ENCODE measurements around the gene PGRMC1. TPM values are rescaled to one million over a fixed set of nuclear protein-coding genes. Genes with fewer than 3 reads are reported as not detected.
"Not testable (repeated sequence)": the region's sequence is repeated elsewhere in the genome, so short reads cannot be mapped to it uniquely, and the experiment has no call there.

Gene PGRMC1
- 100 to 1,000 TPM; 268 to 288 (median 272) TPM for polyA plus RNA-seq (ENCODE audit: insufficient read length in 3 of 3)

DNA sequence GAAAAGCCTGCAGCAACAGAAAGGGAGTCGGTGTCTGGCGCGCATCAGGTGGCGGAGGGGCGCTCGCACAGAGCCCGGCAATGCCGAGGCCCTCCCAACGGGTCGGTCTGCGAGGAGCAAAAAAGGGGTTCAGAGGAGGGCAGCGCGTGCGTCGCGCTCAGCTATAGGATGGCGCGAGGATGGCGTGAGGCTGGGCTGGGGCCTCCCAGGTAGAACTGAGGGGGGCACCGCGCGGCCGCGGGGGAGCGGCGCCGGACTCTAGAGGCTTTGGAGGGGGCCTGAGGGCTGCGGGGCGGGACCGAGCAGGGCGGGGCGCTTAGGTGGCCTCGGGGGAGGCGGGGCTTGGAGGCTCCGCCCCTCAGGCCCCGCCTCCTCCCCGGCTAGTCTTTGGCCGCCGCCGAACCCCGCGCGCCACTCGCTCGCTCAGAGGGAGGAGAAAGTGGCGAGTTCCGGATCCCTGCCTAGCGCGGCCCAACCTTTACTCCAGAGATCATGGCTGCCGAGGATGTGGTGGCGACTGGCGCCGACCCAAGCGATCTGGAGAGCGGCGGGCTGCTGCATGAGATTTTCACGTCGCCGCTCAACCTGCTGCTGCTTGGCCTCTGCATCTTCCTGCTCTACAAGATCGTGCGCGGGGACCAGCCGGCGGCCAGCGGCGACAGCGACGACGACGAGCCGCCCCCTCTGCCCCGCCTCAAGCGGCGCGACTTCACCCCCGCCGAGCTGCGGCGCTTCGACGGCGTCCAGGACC is at the start of gene PGRMC1:
Gene PGRMC1, plus strand, starts transcription at position 414 of the 751 bp plus-strand sequence. Its CDS starts 79 bp downstream, at position 493.
- no peak for DNase-seq (ENCODE audit: low read depth in 3 of 3, low spot score in 2 of 3)

DNA sequence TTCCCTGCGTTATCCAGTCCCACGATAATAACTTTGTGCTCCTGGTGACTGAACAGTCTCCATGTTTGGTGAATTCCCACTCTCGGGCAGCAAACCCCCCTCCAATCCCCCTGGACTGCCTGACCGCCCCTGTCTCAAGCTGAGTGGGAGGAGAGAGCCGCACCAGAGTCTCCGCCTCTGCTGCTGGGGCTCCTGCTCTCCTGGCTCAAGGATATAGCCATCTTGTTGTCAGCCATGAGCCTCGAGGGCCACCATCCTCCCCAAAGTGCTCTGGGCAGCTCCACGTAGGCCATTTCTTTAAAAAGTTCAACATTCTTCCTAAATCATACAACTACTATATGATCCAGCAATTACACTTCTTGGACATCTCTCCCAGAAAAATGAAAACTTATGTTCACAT is 49.3 kb upstream of the PGRMC1 start:
- DNase-seq (ENCODE audit: low read depth in 3 of 3, low spot score in 2 of 3): no peak

DNA sequence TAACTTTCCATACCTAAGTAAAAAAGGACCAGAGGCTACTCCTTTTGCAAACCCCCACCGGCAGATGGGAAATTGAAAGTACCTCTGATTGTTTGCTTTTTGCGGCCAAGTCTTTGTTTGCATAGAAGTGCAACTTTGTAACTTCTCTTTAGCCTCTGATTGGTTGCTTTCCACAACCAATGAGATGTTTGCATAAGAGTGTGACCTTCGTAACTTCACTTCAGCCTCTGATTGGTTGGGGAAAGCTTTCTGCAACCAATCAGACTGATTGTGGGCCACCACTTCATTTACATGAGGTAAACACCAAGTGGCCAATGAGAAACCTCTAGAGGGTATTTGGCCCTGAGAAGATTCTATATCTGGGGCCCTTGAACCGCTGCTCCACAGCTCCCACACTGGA is 48.8 kb upstream of the PGRMC1 start:
- DNase-seq (ENCODE audit: low read depth in 3 of 3, low spot score in 2 of 3): no peak

DNA sequence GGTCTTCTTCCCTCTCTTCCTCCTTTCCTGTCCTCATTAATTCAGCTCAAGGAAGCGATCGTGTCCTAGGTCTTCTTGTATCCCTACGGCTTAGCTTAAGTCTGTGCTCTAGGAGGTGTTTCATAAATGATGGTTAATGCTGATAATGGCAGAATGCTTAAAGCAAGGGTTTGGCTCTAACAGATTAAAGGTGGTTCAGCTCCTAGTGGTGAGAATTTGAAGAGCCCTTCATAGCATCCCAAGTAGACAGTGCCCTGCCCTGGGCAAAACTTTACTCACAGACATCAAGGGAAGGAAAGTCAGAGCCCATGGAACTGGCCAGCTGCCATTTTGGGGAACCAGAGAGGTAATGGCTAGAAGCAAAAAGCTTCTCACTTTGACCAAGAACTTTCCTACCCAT is 47.0 kb upstream of the PGRMC1 start:
- DNase-seq (ENCODE audit: low read depth in 3 of 3, low spot score in 2 of 3): no peak

DNA sequence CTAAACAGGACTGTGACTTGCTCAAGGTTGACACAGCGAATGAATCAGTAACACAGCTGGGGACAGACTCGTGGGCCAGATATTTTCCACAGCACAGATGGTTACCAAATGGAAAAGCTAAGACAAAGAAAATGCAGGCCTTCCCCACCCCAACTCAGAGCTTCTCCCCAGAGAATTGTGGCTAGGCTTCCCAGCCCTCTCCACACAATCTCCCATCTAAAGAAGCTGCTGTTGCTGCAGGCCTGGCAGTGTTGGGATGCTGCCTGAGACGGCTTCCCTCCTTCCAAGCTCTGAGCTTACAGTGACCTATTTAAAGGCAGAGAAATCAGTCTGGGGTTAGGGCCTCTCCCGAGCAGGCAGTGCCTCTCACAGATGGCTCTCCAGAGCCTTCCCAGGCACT is 46.5 kb upstream of the PGRMC1 start:
- DNase-seq (ENCODE audit: low read depth in 3 of 3, low spot score in 2 of 3): no peak

DNA sequence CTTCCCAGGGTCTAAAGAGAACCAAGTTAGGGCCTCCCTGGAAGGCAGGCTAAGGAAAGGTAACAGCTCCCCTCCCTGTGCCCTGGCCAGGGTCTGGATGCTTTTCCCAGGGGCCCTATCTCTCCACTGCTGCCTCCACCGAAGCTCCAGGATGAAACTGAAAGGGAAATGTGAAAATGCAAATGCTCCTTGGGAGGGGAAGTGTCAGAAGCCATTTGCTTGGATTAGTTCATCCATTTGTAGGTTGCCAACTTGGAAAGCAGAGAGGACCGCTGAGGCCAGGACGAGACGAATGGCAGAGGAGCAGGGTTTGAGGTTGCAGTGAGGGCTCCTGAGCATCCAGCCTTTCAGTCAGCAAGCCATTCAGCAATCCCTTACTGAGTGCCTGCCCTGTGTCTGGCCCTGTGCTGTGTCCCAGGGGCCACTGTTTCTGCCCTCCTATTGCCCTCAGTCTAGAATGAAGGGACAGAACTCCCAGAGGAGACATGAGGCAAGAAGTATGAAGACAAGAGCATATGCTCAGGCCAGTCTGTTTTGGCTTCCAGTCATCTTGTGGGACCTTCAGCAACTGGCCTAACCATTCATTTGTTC is 45.9 kb upstream of the PGRMC1 start:
- no peak for DNase-seq (ENCODE audit: low read depth in 3 of 3, low spot score in 2 of 3)

DNA sequence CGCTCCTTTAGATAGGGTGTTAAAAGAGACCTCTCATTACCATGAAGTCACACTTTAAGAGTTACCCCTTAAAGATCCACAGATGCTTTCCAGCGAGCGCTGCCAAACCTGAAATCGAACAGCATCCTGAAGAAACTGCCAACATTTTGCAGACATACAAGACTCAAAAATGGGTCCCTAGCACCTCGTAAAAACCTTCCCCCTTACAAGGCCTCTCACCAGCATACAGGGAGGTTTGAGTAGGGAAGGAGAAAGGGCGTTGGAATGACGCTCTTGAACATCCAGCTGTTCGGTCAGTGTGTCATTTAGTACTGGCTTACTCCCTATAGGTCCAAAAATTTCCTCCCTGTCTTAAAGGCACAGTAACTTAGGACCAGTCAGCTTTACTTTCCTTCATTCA is 45.3 kb upstream of the PGRMC1 start:
- no peak for DNase-seq (ENCODE audit: low read depth in 3 of 3, low spot score in 2 of 3)

DNA sequence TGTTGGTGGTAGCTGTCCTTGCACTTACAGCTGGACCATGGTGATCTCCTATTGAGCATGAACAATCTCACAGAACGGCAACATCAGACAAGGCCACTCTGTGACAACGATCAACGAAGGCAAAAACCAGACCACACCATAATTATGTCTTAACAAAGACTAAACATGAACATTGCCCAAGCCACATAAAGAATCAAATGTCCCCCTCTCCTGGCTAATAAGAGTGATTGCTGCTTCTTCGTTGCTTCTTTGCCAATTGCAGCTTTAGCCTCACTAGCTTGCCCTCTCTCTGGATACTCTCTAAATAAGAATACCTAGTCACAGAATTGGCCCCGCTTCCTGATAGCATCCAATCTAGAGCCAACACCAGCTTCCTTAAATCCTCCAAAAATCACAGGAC is 41.5 kb upstream of the PGRMC1 start:
- no peak for DNase-seq (ENCODE audit: low read depth in 3 of 3, low spot score in 2 of 3)

DNA sequence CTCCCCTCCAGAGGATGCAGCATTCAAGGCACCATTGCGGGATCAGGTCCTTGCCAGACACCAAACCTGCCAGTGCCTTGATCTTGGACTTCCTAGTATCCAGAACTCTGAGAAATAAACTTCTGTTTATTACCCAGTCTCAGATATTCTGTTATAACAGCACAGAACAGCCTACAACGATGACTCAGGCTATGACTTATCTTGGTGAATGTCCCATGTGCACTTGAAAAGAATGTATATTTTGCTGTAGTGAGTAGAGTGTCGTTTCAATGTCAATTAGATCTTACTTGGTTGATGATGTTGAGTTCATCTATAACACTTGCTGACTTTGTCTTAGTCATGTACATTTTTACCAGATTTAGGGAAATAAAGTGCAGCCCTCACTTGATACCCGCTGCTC is 34.5 kb upstream of the PGRMC1 start:
- no peak for DNase-seq (ENCODE audit: low read depth in 3 of 3, low spot score in 2 of 3)

DNA sequence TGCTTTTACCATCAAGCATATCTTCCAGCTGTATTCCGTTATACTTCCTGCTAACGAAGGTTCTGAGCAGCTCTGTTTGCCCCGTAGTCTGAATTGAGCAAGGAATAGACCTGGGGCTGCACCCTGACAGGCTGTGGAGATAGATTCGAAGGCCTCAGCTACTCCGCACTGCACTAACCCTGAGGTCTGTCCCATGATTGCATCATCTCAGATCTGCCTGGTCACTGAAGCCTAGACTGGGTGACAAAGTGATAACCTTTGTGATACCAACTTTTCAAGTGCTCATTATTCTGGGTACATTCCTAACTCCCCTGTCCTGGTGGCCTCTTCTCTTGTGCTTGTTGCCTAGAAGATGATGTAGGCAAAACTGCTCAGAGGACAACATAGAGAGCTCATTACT is 29.9 kb upstream of the PGRMC1 start:
- DNase-seq (ENCODE audit: low read depth in 3 of 3, low spot score in 2 of 3): no peak

DNA sequence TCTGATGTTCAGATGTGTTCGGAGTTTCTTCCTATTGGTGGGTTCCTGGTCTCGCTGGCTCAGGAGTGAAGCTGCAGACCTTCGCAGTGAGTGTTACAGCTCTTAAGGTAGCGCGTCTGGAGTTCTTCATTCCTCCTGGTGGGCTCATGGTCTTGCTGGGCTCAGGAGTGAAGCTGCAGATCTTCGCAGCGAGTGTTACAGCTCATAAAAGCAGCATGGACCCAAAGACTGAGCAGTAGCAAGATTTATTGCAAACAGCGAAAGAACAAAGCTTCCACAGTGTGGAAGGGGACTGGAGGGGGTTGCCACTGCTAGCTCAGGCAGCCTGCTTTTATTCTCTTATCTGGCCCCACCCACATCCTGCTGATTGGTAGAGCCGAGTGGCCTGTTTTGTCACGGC is 28.6 kb upstream of the PGRMC1 start:
- DNase-seq (ENCODE audit: low read depth in 3 of 3, low spot score in 2 of 3): not testable (repeated sequence)

DNA sequence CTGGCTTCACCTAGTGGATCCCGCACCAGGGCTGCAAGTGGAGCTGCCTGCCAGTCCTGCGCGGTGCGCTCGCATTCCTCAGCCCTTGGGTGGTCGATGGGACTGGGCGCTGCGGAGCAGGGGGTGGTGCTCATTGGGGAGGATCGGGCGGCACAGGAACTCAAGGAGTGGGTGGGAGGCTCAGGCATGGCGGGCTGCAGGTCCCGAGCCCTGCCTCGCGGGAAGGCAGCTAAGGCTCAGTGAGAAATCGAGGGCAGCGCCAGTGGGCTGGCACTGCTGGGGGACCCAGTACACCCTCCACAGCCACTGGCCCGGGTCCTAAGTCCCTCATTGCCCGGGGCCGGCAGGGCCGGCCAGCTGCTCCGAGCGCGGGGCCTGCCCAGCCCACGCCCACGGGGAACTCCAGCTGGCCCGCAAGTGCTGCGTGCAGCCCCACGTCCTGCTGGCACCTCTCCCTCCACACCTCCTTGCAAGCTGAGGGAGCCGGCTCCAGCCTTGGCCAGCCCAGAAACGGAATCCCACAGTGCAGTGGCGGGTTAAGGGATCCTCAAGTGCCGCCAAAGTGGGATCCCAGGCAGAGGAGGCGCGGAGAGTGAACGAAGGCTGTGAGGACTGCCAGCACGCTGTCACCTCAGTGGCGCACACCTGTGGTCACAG is 27.6 kb upstream of the PGRMC1 start:
- DNase-seq (ENCODE audit: low read depth in 3 of 3, low spot score in 2 of 3): no peak

DNA sequence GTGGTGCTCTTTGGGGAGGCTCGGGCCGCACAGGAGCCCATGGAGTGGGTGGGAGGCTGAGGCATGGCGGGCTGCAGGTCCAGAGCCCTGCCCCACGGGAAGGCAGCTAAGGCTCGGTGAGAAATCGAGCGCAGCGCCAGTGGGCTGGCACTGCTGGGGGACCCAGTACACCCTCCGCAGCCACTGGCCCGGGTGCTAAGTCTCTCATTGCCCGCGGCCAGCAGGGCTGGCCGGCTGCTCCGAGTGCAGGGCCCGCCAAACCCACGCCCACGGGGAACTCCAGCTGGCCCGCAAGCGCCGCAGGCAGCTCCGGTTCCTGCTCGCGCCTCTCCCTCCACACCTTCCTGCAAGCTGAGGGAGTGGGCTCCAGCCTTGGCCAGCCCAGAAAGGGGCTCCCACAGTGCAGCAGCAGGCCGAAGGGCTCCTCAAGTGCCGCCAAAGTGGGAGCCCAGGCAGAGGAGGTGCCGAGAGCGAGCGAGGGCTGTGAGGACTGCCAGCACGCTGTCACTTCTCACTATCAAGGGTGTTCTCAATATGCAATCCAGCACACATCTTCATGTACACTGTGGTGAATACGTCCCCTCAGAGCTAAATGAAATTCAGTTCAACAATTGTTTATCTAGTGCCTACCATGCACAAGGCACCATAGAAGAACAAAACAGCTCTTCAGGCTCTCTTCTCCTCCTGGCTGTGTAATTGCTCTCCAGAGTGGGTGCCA is 25.0 kb upstream of the PGRMC1 start:
- not testable (repeated sequence) for DNase-seq (ENCODE audit: low read depth in 3 of 3, low spot score in 2 of 3)

DNA sequence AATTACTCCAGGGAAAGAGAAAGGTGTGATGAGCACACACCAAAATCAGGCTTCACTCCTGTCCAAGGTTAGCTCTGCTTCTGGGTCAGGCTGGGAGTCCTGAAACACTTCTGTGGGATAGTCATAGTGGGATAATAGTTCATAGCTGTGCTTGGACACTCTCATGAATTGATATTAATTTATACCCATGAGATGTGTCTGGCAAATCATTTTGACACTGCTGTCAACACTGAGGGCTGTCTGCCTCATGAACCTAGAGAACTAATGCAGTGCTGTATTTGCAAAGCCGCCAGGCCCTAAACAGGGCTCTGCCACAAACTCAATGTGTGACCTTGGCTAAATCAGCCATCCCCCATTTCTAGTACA is 24.5 kb upstream of the PGRMC1 start:
- no peak for DNase-seq (ENCODE audit: low read depth in 3 of 3, low spot score in 2 of 3)

DNA sequence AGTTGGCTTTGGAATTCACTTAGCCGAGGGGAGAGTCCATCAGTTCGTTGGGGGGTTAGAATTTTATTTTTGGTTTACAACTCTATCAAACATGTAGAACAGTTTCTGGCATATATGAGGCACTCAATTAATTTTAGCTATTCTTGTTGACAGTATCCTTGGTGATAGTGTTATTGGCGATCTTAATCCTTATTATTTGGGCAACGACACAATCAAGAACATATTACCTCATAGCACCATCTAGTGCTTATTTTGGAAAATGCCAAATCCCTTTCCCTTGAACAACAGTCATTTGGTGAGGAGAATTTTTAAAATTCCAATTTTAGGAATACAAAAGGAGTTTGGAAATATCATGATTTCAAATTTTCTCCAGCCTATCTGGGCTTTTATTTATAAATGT is 17.9 kb upstream of the PGRMC1 start:
- no peak for DNase-seq (ENCODE audit: low read depth in 3 of 3, low spot score in 2 of 3)

DNA sequence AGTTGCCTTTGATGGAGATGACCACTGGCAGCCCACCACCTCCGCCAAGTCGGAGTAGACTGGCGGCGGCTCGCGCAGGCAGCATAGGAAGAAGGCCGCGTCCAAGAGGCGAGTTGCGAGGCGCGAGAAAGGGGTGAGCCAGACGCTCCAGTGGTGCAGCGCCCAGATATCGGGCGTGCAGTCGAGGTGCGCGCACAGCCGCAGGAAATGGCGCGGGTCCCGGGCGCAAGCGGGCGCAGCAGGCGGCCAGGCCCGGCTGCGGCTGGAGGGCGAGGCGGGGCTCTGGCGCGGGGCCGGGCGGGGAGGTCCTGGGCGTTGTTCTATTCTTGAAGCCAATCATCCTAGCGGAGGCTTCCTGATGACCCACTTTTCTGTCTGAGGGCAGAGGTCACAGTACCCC is 13.2 kb upstream of the PGRMC1 start:
- DNase-seq (ENCODE audit: low read depth in 3 of 3, low spot score in 2 of 3): no peak

DNA sequence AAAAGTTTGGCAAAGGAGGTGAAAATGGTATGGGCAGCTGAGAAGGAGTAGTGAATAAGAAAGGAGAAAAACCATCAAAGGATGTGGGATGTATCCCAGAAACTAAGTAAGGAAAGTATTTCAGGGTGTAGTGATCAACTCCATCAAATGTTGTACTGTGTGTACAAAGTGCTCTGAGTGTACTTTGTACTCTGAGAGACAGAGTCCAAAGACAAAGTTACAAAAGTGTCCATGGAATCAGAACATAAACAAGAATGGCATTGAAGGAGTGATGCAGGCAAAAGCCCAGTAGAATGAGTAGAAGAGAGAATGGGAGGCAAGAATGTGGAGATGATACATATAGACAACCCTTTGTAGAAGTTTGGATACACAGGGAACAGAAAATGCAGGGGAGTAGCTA is 12.3 kb upstream of the PGRMC1 start:
- DNase-seq (ENCODE audit: low read depth in 3 of 3, low spot score in 2 of 3): no peak

DNA sequence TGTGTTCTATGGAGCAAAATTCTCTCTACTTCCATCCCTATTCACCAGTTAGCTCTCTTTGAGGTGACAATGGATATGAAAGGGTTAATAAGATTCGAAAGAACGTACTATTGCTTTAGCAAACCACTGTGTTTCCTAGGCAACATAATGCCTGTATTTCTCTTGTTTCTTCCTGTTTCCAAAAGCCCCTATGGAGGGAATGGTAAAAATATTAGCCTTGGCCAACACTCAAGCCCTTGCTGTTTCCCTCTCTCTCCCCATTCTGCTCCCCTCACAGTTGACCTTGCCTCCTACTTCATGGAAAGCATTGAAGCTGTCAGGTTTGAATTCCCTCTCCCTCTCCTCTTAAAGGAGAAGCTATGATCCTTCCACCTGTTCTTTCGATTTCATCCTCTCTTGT is 9.6 kb upstream of the PGRMC1 start:
- no peak for DNase-seq (ENCODE audit: low read depth in 3 of 3, low spot score in 2 of 3)

DNA sequence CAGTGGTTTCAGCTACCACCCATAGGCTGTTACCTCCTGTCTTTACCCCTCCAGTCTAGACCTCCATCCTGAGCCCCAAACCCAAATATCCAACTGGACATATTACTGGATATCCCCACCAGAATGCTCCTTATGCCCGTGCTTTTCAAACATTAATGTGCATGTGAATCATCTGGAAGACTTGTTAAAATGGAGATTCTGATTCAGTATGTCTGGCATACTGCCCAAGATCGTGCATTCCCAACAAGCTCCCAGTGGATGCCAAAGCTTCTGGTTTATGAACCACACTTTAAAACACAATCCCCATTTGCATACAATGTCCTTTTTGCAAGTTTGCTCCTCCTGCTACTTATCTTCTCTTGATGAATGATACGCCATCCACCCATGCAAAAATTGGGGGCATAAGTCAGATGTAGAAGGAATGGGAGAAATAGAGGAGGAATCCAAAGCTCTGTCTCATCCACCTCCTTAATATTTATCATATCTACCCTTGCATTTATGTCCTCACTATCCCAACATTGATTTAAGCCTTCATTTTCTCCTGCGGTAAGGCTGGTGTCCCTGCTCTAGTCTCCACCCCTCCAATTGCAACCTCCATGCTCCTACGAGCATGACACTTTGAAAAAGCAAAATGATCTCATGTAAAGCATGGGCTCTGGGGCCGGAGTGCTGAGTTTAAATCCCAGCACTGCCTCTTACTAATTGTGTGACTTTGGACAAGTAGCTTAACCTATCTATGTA is 7.4 kb upstream of the PGRMC1 start:
- no peak for DNase-seq (ENCODE audit: low read depth in 3 of 3, low spot score in 2 of 3)

DNA sequence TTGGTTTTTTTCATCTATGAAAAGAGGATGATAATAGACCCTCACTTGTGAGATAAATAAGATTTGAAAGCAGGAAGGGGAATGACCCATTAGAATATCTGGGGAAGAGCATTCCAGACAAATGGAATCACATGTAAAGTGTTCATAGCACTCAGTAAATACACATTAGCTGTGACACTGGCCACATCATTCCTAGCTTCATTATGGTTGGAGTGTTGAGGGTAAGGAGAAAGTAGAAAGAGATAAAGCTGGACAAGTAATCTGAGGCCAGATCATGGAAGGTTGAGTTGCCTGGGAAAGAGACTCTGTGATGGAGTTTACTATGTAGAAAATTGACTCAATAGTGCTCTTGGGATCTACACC is 6.9 kb upstream of the PGRMC1 start:
- no peak for DNase-seq (ENCODE audit: low read depth in 3 of 3, low spot score in 2 of 3)

DNA sequence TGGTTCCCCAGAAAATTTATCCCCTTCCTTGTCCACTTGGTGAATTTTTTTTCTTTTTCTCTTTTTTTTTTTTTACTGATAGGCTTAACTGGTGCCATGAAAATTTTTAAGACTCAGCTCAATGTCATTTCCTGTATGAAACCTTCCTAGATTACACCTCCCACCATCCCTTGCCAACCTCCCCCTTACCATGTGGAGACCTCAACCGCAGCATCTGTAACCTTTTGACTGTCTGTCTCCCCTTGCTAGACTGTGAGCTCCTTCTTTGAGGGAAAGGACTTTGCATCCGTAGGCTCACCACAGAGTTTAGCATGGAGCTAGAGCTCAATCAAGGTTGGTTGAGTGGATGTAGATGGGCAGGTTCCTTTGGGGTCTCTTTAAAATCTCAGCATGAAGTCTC is 5.2 kb upstream of the PGRMC1 start:
- DNase-seq (ENCODE audit: low read depth in 3 of 3, low spot score in 2 of 3): no peak

All from right renal cortex interstitium (tissue), 3 donors.